DMS114 treated with DMSO at 0.1 percent for 48 hours (cell line): Measurements from ENCODE around the gene EML2.
A peak's percentile ranks its signal among the peaks of the same experiment; 100 is the strongest.
"Not testable (repeated sequence)": the region's sequence is repeated elsewhere in the genome, so short reads cannot be mapped to it uniquely, and the experiment has no call there.

Experiments used
- DNase-seq: peaks from one replicate; lab custom pipeline; 2025; ENCODE audit not compliant: unreplicated experiment; lab: John Stamatoyannopoulos, UW

EML2 gene

GRCh38 chr19:45615795-45616703 lies 23.1 kb downstream of the EML2 start:
- peak; percentile 17 for DNase-seq

- DNase-seq: not testable (repeated sequence)
Observed at GRCh38 chr19:45615056-45615455, 24.1 kb downstream of the EML2 start.

- DNase-seq: no peak
Observed at GRCh38 chr19:45613926-45614725, 25.1 kb downstream of the EML2 start.

- no peak for DNase-seq
Observed at GRCh38 chr19:45608948-45609347, 30.2 kb downstream of the EML2 start.

- DNase-seq: peak; percentile 16
Observed at GRCh38 chr19:45607071-45608029, 31.8 kb downstream of the EML2 start.

- DNase-seq: no peak
Observed at GRCh38 chr19:45601524-45602374, 37.4 kb downstream of the EML2 start, which contains the start of gene GPR4. TSS of gene GPR4 (minus strand) at chr19:45602212. CDS start at chr19:45591866, 10,346 bp downstream.

GRCh38 chr19:45601115-45601514 lies 38.1 kb downstream of the EML2 start:
- no peak for DNase-seq

GRCh38 chr19:45600340-45600885 lies 38.8 kb downstream of the EML2 start:
- no peak for DNase-seq

GRCh38 chr19:45599286-45599685 lies 39.9 kb downstream of the EML2 start:
- no peak for DNase-seq

GRCh38 chr19:45598267-45599001 lies 40.8 kb downstream of the EML2 start:
- DNase-seq: no peak

GRCh38 chr19:45597425-45598111 lies 41.6 kb downstream of the EML2 start:
- no peak for DNase-seq

- no peak for DNase-seq
Observed at GRCh38 chr19:45595814-45596213, 43.4 kb downstream of the EML2 start.

GRCh38 chr19:45593520-45593919 lies 45.7 kb downstream of the EML2 start:
- DNase-seq: no peak

- no peak for DNase-seq
Observed at GRCh38 chr19:45592366-45592765, 46.8 kb downstream of the EML2 start.

GRCh38 chr19:45591638-45592005 lies 47.6 kb downstream of the EML2 start:
- DNase-seq: no peak

- no peak for DNase-seq
Observed at GRCh38 chr19:45591004-45591637, 48.1 kb downstream of the EML2 start.

- no peak for DNase-seq
Observed at GRCh38 chr19:45590300-45591003, 48.7 kb downstream of the EML2 start.
